H1 (cell line): ENCODE results near the gene GPR42. TPM values are rescaled to one million over a fixed set of nuclear protein-coding genes. Genes with fewer than 3 reads are reported as not detected.

Experiments used
- CTCF ChIA-PET: fragments of 300-600 bp; sonication (Branson Sonifier 250); formaldehyde crosslinking; loops from one replicate; lab custom pipeline; 2021; ENCODE audit not compliant: partially characterized antibody; lab: Charles Lee
- POLR2A ChIA-PET: fragments of 300-600 bp; sonication (Branson Sonifier 250); formaldehyde crosslinking; loops from one replicate; lab custom pipeline; 2021; ENCODE audit warnings: inconsistent platforms; ENCODE audit not compliant: partially characterized antibody; lab: Charles Lee
- DNase-seq, 2 experiments: peaks; one replicate each; pipeline versions ENCODE4 v3.0.0 to v3.0.0-alpha.2; 2010 to 2022; ENCODE audit warnings: low spot score in 2 of 2, low read depth in 1 of 2, mixed read lengths in 1 of 2
- FAIRE-seq: peaks from 2 replicates; lab custom pipeline; 2011; peaks lifted over from hg19 to GRCh38; lab: Jason Lieb, UNC
- H2AFZ ChIP-seq: 2 replicates; pipeline ENCODE4 v1.8.1; 2012; ENCODE audit warnings: low read length, inconsistent platforms
- H2AK5ac ChIP-seq: 2 replicates; pipeline ENCODE4 v1.6.1; 2013; ENCODE audit warnings: low read depth, low read length
- H2BK120ac ChIP-seq: replicated peaks from 2 replicates; pipeline ENCODE3; 2013; ENCODE audit warnings: low read depth, low read length, inconsistent platforms
- H2BK12ac ChIP-seq: 2 replicates; pipeline ENCODE4 v1.6.1; 2013; ENCODE audit warnings: low read depth, low read length
- H2BK15ac ChIP-seq: 2 replicates; pipeline ENCODE4 v1.6.1; 2013; ENCODE audit warnings: low read length
- H2BK20ac ChIP-seq: 2 replicates; pipeline ENCODE4 v1.6.1; 2013; ENCODE audit warnings: low read length
- H2BK5ac ChIP-seq: 2 replicates; pipeline ENCODE4 v1.6.1; 2013; ENCODE audit warnings: low read depth, low read length
- H3K14ac ChIP-seq: 2 replicates; pipeline ENCODE4 v1.6.1; 2013; ENCODE audit warnings: inconsistent platforms; ENCODE audit not compliant: insufficient read length
- H3K18ac ChIP-seq: 2 replicates; pipeline ENCODE4 v1.6.1; 2013; ENCODE audit warnings: low read length; ENCODE audit errors: extremely low read depth
- H3K23ac ChIP-seq: 2 replicates; pipeline ENCODE4 v1.6.1; 2013; ENCODE audit warnings: inconsistent platforms; ENCODE audit not compliant: insufficient read length
- H3K23me2 ChIP-seq: 2 replicates; pipeline ENCODE4 v1.6.1; 2013; ENCODE audit warnings: low read depth, low read length
- H3K27ac ChIP-seq: 2 replicates; pipeline ENCODE4 v1.6.1; 2011; ENCODE audit warnings: low read depth, low read length, inconsistent platforms
- H3K27me3 ChIP-seq, 4 experiments: replicated peaks in 1 of 4; 1 replicate in 1 of 4; 2 replicates in 3 of 4; pipeline versions ENCODE4 v1.6.1 to v1.8.1; 2011 to 2013; ENCODE audit warnings: low read length in 3 of 4, mild to moderate bottlenecking in 3 of 4, inconsistent platforms in 2 of 4, mixed read lengths in 2 of 4, moderate library complexity in 1 of 4; ENCODE audit not compliant: control insufficient read depth in 3 of 4, insufficient read depth in 3 of 4; ENCODE audit errors: extremely low read depth in 1 of 4
- H3K36me3 ChIP-seq, 4 experiments: 2 replicates each; pipeline versions ENCODE4 v1.6.1 to v1.8.1; 2011 to 2013; ENCODE audit warnings: mild to moderate bottlenecking in 4 of 4, low read length in 3 of 4, moderate library complexity in 2 of 4, control low read depth in 1 of 4, inconsistent platforms in 1 of 4; ENCODE audit not compliant: insufficient read depth in 4 of 4, control insufficient read depth in 2 of 4
- H3K4ac ChIP-seq: replicated peaks from 2 replicates; pipeline ENCODE3; 2013; ENCODE audit warnings: low read length, low read depth, mixed read lengths, inconsistent platforms; ENCODE audit not compliant: insufficient read length
- H3K4me1 ChIP-seq, 4 experiments: replicated peaks in 1 of 4; 1 replicate in 1 of 4; 2 replicates in 3 of 4; pipeline versions ENCODE4 v1.6.1 to v1.8.1; 2011 to 2013; ENCODE audit warnings: low read length in 3 of 4, inconsistent platforms in 2 of 4, mixed read lengths in 1 of 4; ENCODE audit not compliant: insufficient read depth in 4 of 4, control insufficient read depth in 3 of 4
- H3K4me2 ChIP-seq, 2 experiments: 2 replicates each; pipeline versions ENCODE4 v1.6.1 to v1.8.1; 2011 to 2013; ENCODE audit warnings: low read depth in 2 of 2, low read length in 2 of 2, control low read depth in 1 of 2, inconsistent platforms in 1 of 2, mild to moderate bottlenecking in 1 of 2; ENCODE audit not compliant: insufficient read depth in 1 of 2
- H3K4me3 ChIP-seq, 4 experiments: fragments of 200-600, 300-600 bp in 1 of 4; sonication (generic), shearing (Covaris generic), sonication (Bioruptor Twin) in 1 of 4; 2 replicates each; pipeline versions ENCODE4 v1.5.1 to v1.8.1; 2011 to 2016; ENCODE audit warnings: low read length in 4 of 4, low read depth in 3 of 4, control low read depth in 2 of 4, inconsistent platforms in 2 of 4, mild to moderate bottlenecking in 2 of 4, mixed read lengths in 1 of 4, moderate library complexity in 1 of 4; ENCODE audit not compliant: insufficient read depth in 2 of 4; ENCODE audit errors: extremely low read depth in 1 of 4
- H3K56ac ChIP-seq: replicated peaks from 2 replicates; pipeline ENCODE3; 2013; ENCODE audit warnings: low read depth, mild to moderate bottlenecking, mixed read lengths, low read length, inconsistent platforms; ENCODE audit not compliant: insufficient read length
- H3K79me1 ChIP-seq: 2 replicates; pipeline ENCODE4 v1.6.1; 2013; ENCODE audit warnings: low read depth, low read length, control low read depth
- H3K79me2 ChIP-seq, 2 experiments: 2 replicates each; pipeline versions ENCODE4 v1.6.1 to v1.8.1; 2012 to 2013; ENCODE audit warnings: low read length in 2 of 2, mild to moderate bottlenecking in 2 of 2, inconsistent platforms in 1 of 2; ENCODE audit not compliant: insufficient read depth in 2 of 2, control insufficient read depth in 1 of 2
- H3K9ac ChIP-seq, 4 experiments: replicated peaks in 1 of 4; 1 replicate in 1 of 4; 2 replicates in 3 of 4; pipeline versions ENCODE4 v1.6.1 to v1.8.1; 2011 to 2013; ENCODE audit warnings: low read depth in 3 of 4, low read length in 3 of 4, control low read depth in 2 of 4, mild to moderate bottlenecking in 2 of 4, moderate library complexity in 2 of 4, inconsistent platforms in 1 of 4; ENCODE audit errors: extremely low read depth in 1 of 4
- H3K9me3 ChIP-seq, 2 experiments: 2 replicates each; pipeline versions ENCODE4 v1.6.1 to v1.8.1; 2012 to 2013; ENCODE audit warnings: mild to moderate bottlenecking in 2 of 2, moderate library complexity in 2 of 2, control low read depth in 1 of 2, inconsistent platforms in 1 of 2, low read depth in 1 of 2, low read length in 1 of 2, mixed read lengths in 1 of 2; ENCODE audit not compliant: insufficient read depth in 2 of 2
- H4K20me1 ChIP-seq, 2 experiments: replicated peaks in 1 of 2; 2 replicates each; pipeline versions ENCODE3 to v1.8.1; 2011 to 2013; ENCODE audit warnings: inconsistent platforms in 2 of 2, low read length in 2 of 2, mild to moderate bottlenecking in 1 of 2; ENCODE audit not compliant: insufficient read depth in 2 of 2, control insufficient read depth in 1 of 2
- H4K5ac ChIP-seq: 2 replicates; pipeline ENCODE4 v1.6.1; 2013; ENCODE audit warnings: low read length, low read depth, mixed read lengths, inconsistent platforms; ENCODE audit not compliant: insufficient read length
- H4K8ac ChIP-seq: 2 replicates; pipeline ENCODE4 v1.8.0; 2013; ENCODE audit warnings: mild to moderate bottlenecking, moderate library complexity, low read length, inconsistent platforms; ENCODE audit not compliant: insufficient read depth; ENCODE audit errors: extremely low read depth
- H4K91ac ChIP-seq: replicated peaks from 2 replicates; pipeline ENCODE3; 2013; ENCODE audit warnings: low read length, mixed read lengths, inconsistent platforms; ENCODE audit not compliant: insufficient read length
- BCL11A ChIP-seq, 2 experiments: IDR thresholded peaks; one replicate each; pipeline ENCODE4 v1.6.1; 2011; ENCODE audit warnings: low read depth in 2 of 2, low read length in 2 of 2, mild to moderate bottlenecking in 2 of 2
- CBX5 ChIP-seq: fragments of 300-800, 300-1000 bp; sonication (generic); IDR thresholded peaks from 2 replicates; pipeline ENCODE4 v1.7.1; 2016; ENCODE audit warnings: antibody characterized with exemption, low read length, low read depth
- CTBP2 ChIP-seq: IDR thresholded peaks from 2 replicates; pipeline ENCODE4 v1.7.0; 2011; ENCODE audit warnings: borderline replicate concordance, mild to moderate bottlenecking, moderate library complexity, mixed read lengths, low read length; ENCODE audit not compliant: insufficient read depth, insufficient read length
- GABPA ChIP-seq: IDR thresholded peaks from 2 replicates; pipeline ENCODE4 v1.6.1; 2011; ENCODE audit warnings: mild to moderate bottlenecking, low read length, moderate library complexity, borderline replicate concordance; ENCODE audit not compliant: insufficient read depth
- GTF2F1 ChIP-seq: IDR thresholded peaks from 2 replicates; pipeline ENCODE4 v1.6.1; 2012; ENCODE audit warnings: low read depth, low read length, improper control_type of control experiment, borderline replicate concordance
- MAFK ChIP-seq: IDR thresholded peaks from 2 replicates; pipeline ENCODE4 v1.6.1; 2012; ENCODE audit warnings: low read depth, mild to moderate bottlenecking, improper control_type of control experiment, low read length
- NRF1 ChIP-seq: IDR thresholded peaks from 2 replicates; pipeline ENCODE4 v1.6.1; 2011; ENCODE audit warnings: mild to moderate bottlenecking, low read depth, low read length, improper control_type of control experiment
- PHF8 ChIP-seq: fragments of 200-600 bp; sonication (generic); conservative IDR thresholded peaks from 2 replicates; pipeline ENCODE4 v1.7.1; 2012; ENCODE audit warnings: low read depth, mild to moderate bottlenecking, inconsistent platforms, low read length, moderate library complexity
- POLR2A ChIP-seq, 2 experiments: IDR thresholded peaks; 1 replicate in 1 of 2; 2 replicates in 1 of 2; pipeline ENCODE4 v1.6.1; 2011; ENCODE audit warnings: low read depth in 2 of 2, low read length in 2 of 2, mild to moderate bottlenecking in 2 of 2; ENCODE audit errors: control extremely low read depth in 1 of 2
- RBBP5 ChIP-seq: IDR thresholded peaks from 2 replicates; pipeline ENCODE4 v1.7.1; 2012; ENCODE audit warnings: low read depth, mild to moderate bottlenecking, inconsistent platforms, low read length, moderate library complexity, borderline replicate concordance
- SIX5 ChIP-seq: IDR thresholded peaks from 2 replicates; pipeline ENCODE4 v1.6.1; 2011; ENCODE audit warnings: mild to moderate bottlenecking, low read depth, low read length
- SP2 ChIP-seq: IDR thresholded peaks from 2 replicates; pipeline ENCODE4 v1.6.1; 2012; ENCODE audit warnings: mild to moderate bottlenecking, low read length, inconsistent platforms
- SP4 ChIP-seq: IDR thresholded peaks from 2 replicates; pipeline ENCODE4 v1.6.1; 2012; ENCODE audit warnings: low read length, inconsistent platforms
- TAF1 ChIP-seq: IDR thresholded peaks from 2 replicates; pipeline ENCODE4 v1.6.1; 2011; ENCODE audit warnings: mild to moderate bottlenecking, low read depth, low read length
- WGBS, 2 experiments: shearing (Covaris generic) in 1 of 2; methylation state at CpG; one replicate each; pipeline versions ENCODE4 v1.1.6 to v1.1.7; 2013 to 2015; ENCODE audit warnings: low lambda C conversion rate in 2 of 2, mixed read lengths in 2 of 2, inconsistent platforms in 1 of 2, low coverage in 1 of 2, missing lambda C conversion rate in 1 of 2; ENCODE audit not compliant: insufficient replicate concordance in 2 of 2, insufficient coverage in 1 of 2, insufficient read length in 1 of 2; ENCODE audit errors: extremely low coverage in 1 of 2, missing lambda C conversion rate in 1 of 2; 5-methylcytosine and 5-hydroxymethylcytosine counted together
- polyA plus RNA-seq, 7 experiments: library from polyadenylated mRNA; depleted of rRNA in 3 of 7; stranded (reverse) in 5 of 7; unstranded in 2 of 7; fragments of >200 nt in 5 of 7; fragments of 200-250 nt in 2 of 7; gene quantifications; 1 replicate in 5 of 7; 2 replicates in 1 of 7; 4 replicates in 1 of 7; pipeline versions ENCODE4 v1.2.1 to v1.2.3, GENCODE V29; 2011 to 2013; ENCODE audit warnings: missing spikeins in 2 of 7, mixed read lengths in 2 of 7
- total RNA-seq: library from RNA; stranded (reverse); fragmentation: NEBNext Ultra II Directional; extraction: Animal tissue kit (Norgen Biotek cat#: 25700); gene quantifications from 2 replicates; pipeline ENCODE4 v1.2.1, GENCODE V29; 2021
- TF ChIP-seq, protein P1 (sequence below): IDR thresholded peaks from 2 replicates; pipeline ENCODE4 v1.6.1; 2012; ENCODE audit warnings: inconsistent platforms

GPR42 gene
- total and polyA plus RNA-seq, 2 of the 8 experiments (the other 6 are each of a cell fraction or from before 2014, with no cell fraction given), result not detected

DNA sequence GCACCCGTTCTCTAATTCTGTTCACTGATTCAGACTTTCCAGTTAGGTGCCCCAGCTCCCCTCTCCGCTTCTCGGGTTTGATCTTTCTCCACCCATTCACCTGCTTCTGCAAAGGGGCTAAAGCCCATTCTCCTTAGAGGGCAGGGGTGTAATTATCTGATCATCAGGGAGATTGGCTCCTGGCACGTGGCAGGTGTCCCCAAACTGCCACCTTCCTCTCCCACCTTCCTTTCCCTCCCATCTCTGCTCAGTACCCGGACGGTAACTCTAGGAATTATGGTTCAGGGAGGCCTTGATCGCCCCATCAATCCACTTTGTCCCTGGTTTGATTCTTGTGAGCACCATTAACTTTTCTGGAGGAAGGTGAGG, 23.0 kb upstream of the GPR42 start:
- Histone ChIP-seq H3K23me2 (no peaks in the 10 kb centered on the region; the same call in 1 of the 2 replicates), H3K56ac (no peak overlapping the region), H3K4me1 (peaks cover 0 to 2% (median 0%) of the 10 kb centered on the region in 4 experiments; a peak in 2 of 7 replicates), H4K8ac (no peak overlapping the region), H3K14ac (no peak overlapping the region), H2BK5ac (no peak overlapping the region), H3K79me1 (no peaks in the 10 kb centered on the region), H2BK120ac (no peak overlapping the region), H3K9me3 (no peaks in the 10 kb centered on the region), H3K27me3 (no peaks in the 10 kb centered on the region), H2BK12ac (no peak overlapping the region), H2AK5ac (no peak overlapping the region), H3K18ac (no peak overlapping the region), H3K4me2 (no peak overlapping the region), H2BK20ac (no peak overlapping the region), H3K79me2 (no peaks in the 10 kb centered on the region), H2AFZ (no peak overlapping the region), H3K23ac (no peak overlapping the region), H3K4ac (no peak overlapping the region), H2BK15ac (no peak overlapping the region), H3K27ac (no peak overlapping the region), H3K4me3 (no peak overlapping the region), H3K9ac (no peak overlapping the region), H3K36me3 (no peaks in the 10 kb centered on the region), H4K20me1 (no peaks in the 10 kb centered on the region), H4K5ac (no peak overlapping the region), H4K91ac (no peak overlapping the region)
- WGBS, 2 experiments, result 94% methylated on average over 7 of the region's 7 CpGs; no CpG with 5 or more reads in 1 of the 2 experiments
- ChIA-PET POLR2A (no interaction called here), CTCF (interaction anchor here (0.8 to 0.9 kb wide), 2 partner anchors 40 kb away, joined by 3 read pairs; no protein-coding TSS in a partner anchor)
- FAIRE-seq, result no peak
- no peak for DNase-seq
- TF ChIP-seq RBBP5 (no peak), NRF1 (no peak), PHF8 (no peak), MAFK (no peak), GABPA (no peak), SIX5 (no peak), POLR2A (IDR thresholded peaks at IDR 0.05; ENCODE audit: control extremely low read depth in 1 of 2, low read depth in 2 of 2, low read length in 2 of 2) (no peak), BCL11A (IDR thresholded peaks at IDR 0.05; ENCODE audit: low read depth in 2 of 2, low read length in 2 of 2) (no peak), TAF1 (no peak), SP2 (no peak), CTBP2 (no peak), GTF2F1 (no peak), SP4 (no peak), CBX5 (no peak)
- TF ChIP-seq, protein P1, sequence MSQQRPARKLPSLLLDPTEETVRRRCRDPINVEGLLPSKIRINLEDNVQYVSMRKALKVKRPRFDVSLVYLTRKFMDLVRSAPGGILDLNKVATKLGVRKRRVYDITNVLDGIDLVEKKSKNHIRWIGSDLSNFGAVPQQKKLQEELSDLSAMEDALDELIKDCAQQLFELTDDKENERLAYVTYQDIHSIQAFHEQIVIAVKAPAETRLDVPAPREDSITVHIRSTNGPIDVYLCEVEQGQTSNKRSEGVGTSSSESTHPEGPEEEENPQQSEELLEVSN, result no peak
